ENCODE data around the gene WWOX. TPM values are rescaled to one million over a fixed set of nuclear protein-coding genes. Genes with fewer than 3 reads are reported as not detected.

Gene WWOX
- total and polyA plus RNA-seq, 4 donors = 5.4 to 61.5 (median 18.4) TPM

GRCh38 chr16:78566397-78567073 is 467.1 kb downstream of the WWOX start:
- ATAC-seq (ENCODE audit: insufficient read depth, low FRiP score) = no peak
- H3K9ac ChIP-seq (ENCODE audit: insufficient read depth in 1 of 2, low read length in 2 of 2) = no peak overlapping the region
- peaks cover 0 to 4% (median 0%) of the 10 kb centered on the region in 5 donors for H3K4me1 ChIP-seq (ENCODE audit: control insufficient read depth in 5 of 5, insufficient read depth in 5 of 5, low read length in 5 of 5)

GRCh38 chr16:78570399-78571141 is 471.1 kb downstream of the WWOX start:
- Histone ChIP-seq H3K4me3 (no peak overlapping the region), H3K9ac (ENCODE audit: insufficient read depth in 1 of 2, low read length in 2 of 2) (no peak overlapping the region), H3K9me3 (ENCODE audit: control insufficient read depth in 4 of 4, insufficient read depth in 3 of 4, low read length in 3 of 4) (no peaks in the 10 kb centered on the region), H3K27me3 (ENCODE audit: control insufficient read depth in 3 of 3, insufficient read depth in 3 of 3, low read length in 2 of 3) (no peaks in the 10 kb centered on the region), H3K36me3 (ENCODE audit: control insufficient read depth in 4 of 4, insufficient read depth in 4 of 4, low read length in 4 of 4) (no peaks in the 10 kb centered on the region), H3K27ac (ENCODE audit: low read depth in 1 of 2, low read length in 1 of 2) (no peak overlapping the region), H3K4me1 (ENCODE audit: control insufficient read depth in 5 of 5, insufficient read depth in 5 of 5, low read length in 5 of 5) (peaks cover 0 to 3% (median 0%) of the 10 kb centered on the region in 5 donors)
- DNase-seq (peak; percentile 24 to 58 (median 29)), ATAC-seq (ENCODE audit: insufficient read depth, low FRiP score) (no peak)
- WGBS, 2 donors = 85 to 87% methylated on average over 11 of the region's 11 CpGs
- TF ChIP-seq CTCF (IDR thresholded peaks at IDR 0.05; ENCODE audit: control extremely low read depth, extremely low read depth) = no peak

More at GRCh38 chr16:78566397-78567073, 467.1 kb downstream of the WWOX start:
- 54 to 81% methylated on average over 5 of the region's 5 CpGs for WGBS, 2 donors
- no peaks in the 10 kb centered on the region for H3K9me3 ChIP-seq (ENCODE audit: control insufficient read depth in 4 of 4, insufficient read depth in 3 of 4, low read length in 3 of 4)
- TF ChIP-seq CTCF (IDR thresholded peaks at IDR 0.05; ENCODE audit: control extremely low read depth, extremely low read depth) = no peak
- no peak overlapping the region for H3K27ac ChIP-seq (ENCODE audit: low read depth in 1 of 2, low read length in 1 of 2)
- no peaks in the 10 kb centered on the region for H3K27me3 ChIP-seq (ENCODE audit: control insufficient read depth in 3 of 3, insufficient read depth in 3 of 3, low read length in 2 of 3)
- H3K36me3 ChIP-seq (ENCODE audit: control insufficient read depth in 4 of 4, insufficient read depth in 4 of 4, low read length in 4 of 4) = no peaks in the 10 kb centered on the region
- DNase-seq = no peak
- no peak overlapping the region for H3K4me3 ChIP-seq

- WGBS, 2 donors = 91 to 95% methylated on average over 8 of the region's 8 CpGs
- Histone ChIP-seq H3K4me3 (no peak overlapping the region), H3K36me3 (ENCODE audit: control insufficient read depth in 4 of 4, insufficient read depth in 4 of 4, low read length in 4 of 4) (no peaks in the 10 kb centered on the region), H3K9me3 (ENCODE audit: control insufficient read depth in 4 of 4, insufficient read depth in 3 of 4, low read length in 3 of 4) (no peaks in the 10 kb centered on the region), H3K4me1 (ENCODE audit: control insufficient read depth in 5 of 5, insufficient read depth in 5 of 5, low read length in 5 of 5) (peaks cover 0 to 3% (median 0%) of the 10 kb centered on the region in 5 donors), H3K9ac (ENCODE audit: insufficient read depth in 1 of 2, low read length in 2 of 2) (no peak overlapping the region), H3K27ac (ENCODE audit: low read depth in 1 of 2, low read length in 1 of 2) (no peak overlapping the region), H3K27me3 (ENCODE audit: control insufficient read depth in 3 of 3, insufficient read depth in 3 of 3, low read length in 2 of 3) (no peaks in the 10 kb centered on the region)
- DNase-seq (no peak), ATAC-seq (ENCODE audit: insufficient read depth, low FRiP score) (no peak)
- no peak for TF ChIP-seq CTCF (IDR thresholded peaks at IDR 0.05; ENCODE audit: control extremely low read depth, extremely low read depth)
Measured at GRCh38 chr16:78571434-78571833, 472.0 kb downstream of the WWOX start.
